ENCODE data around the gene PPP1R14C.

The PPP1R14C gene

GRCh38 chr6:150184850-150185731 is 42.2 kb downstream of the PPP1R14C start:
- no peak for TF ChIP-seq REST (IDR thresholded peaks at IDR 0.05; ENCODE audit: insufficient read depth in 1 of 2, low read depth in 2 of 2, low read length in 2 of 2)
- no peak for TF ChIP-seq TAF1 (IDR thresholded peaks at IDR 0.05; ENCODE audit: borderline replicate concordance, insufficient read depth, low read length)
- no peak for TF ChIP-seq FOXP2 (optimal IDR thresholded peaks at IDR 0.05; ENCODE audit: borderline replicate concordance, extremely low read depth, extremely low read length, insufficient read depth)
- no peak for TF ChIP-seq SIN3A (IDR thresholded peaks at IDR 0.05; ENCODE audit: borderline replicate concordance, insufficient read depth, low read length)
- TF ChIP-seq POLR2AphosphoS5 (IDR thresholded peaks at IDR 0.05; ENCODE audit: low read depth, low read length): no peak

GRCh38 chr6:150185732-150186117 is 42.9 kb downstream of the PPP1R14C start:
- no peak for TF ChIP-seq FOXP2 (optimal IDR thresholded peaks at IDR 0.05; ENCODE audit: borderline replicate concordance, extremely low read depth, extremely low read length, insufficient read depth)
- TF ChIP-seq POLR2AphosphoS5 (IDR thresholded peaks at IDR 0.05; ENCODE audit: low read depth, low read length): no peak
- TF ChIP-seq TAF1 (IDR thresholded peaks at IDR 0.05; ENCODE audit: borderline replicate concordance, insufficient read depth, low read length): no peak
- TF ChIP-seq SIN3A (IDR thresholded peaks at IDR 0.05; ENCODE audit: borderline replicate concordance, insufficient read depth, low read length): no peak
- TF ChIP-seq REST (IDR thresholded peaks at IDR 0.05; ENCODE audit: insufficient read depth in 1 of 2, low read depth in 2 of 2, low read length in 2 of 2): no peak

- TF ChIP-seq REST (IDR thresholded peaks at IDR 0.05; ENCODE audit: insufficient read depth in 1 of 2, low read depth in 2 of 2, low read length in 2 of 2): no peak
- no peak for TF ChIP-seq TAF1 (IDR thresholded peaks at IDR 0.05; ENCODE audit: borderline replicate concordance, insufficient read depth, low read length)
- TF ChIP-seq SIN3A (IDR thresholded peaks at IDR 0.05; ENCODE audit: borderline replicate concordance, insufficient read depth, low read length): no peak
- TF ChIP-seq FOXP2 (optimal IDR thresholded peaks at IDR 0.05; ENCODE audit: borderline replicate concordance, extremely low read depth, extremely low read length, insufficient read depth): no peak
Measured at GRCh38 chr6:150186129-150186898, 43.5 kb downstream of the PPP1R14C start.

- TF ChIP-seq REST (IDR thresholded peaks at IDR 0.05; ENCODE audit: insufficient read depth in 1 of 2, low read depth in 2 of 2, low read length in 2 of 2) (no peak), SIN3A (IDR thresholded peaks at IDR 0.05; ENCODE audit: borderline replicate concordance, insufficient read depth, low read length) (no peak), POLR2AphosphoS5 (IDR thresholded peaks at IDR 0.05; ENCODE audit: low read depth, low read length) (no peak), FOXP2 (optimal IDR thresholded peaks at IDR 0.05; ENCODE audit: borderline replicate concordance, extremely low read depth, extremely low read length, insufficient read depth) (no peak), TAF1 (IDR thresholded peaks at IDR 0.05; ENCODE audit: borderline replicate concordance, insufficient read depth, low read length) (no peak)
Measured at GRCh38 chr6:150189122-150189521, 46.3 kb downstream of the PPP1R14C start.
